HG03354 (cell line): Measurements from ENCODE around the gene AGPAT1.
"Not testable (repeated sequence)": the region's sequence is repeated elsewhere in the genome, so short reads cannot be mapped to it uniquely, and the experiment has no call there.

ENCODE experiments used
- ATAC-seq: cut with Tn5 transposase; IDR thresholded peaks from one replicate; pipeline ENCODE4 v1.9.1; 2021; ENCODE audit warnings: mild to moderate bottlenecking; ENCODE audit not compliant: unreplicated experiment, poor library complexity, severe bottlenecking

AGPAT1 gene

DNA sequence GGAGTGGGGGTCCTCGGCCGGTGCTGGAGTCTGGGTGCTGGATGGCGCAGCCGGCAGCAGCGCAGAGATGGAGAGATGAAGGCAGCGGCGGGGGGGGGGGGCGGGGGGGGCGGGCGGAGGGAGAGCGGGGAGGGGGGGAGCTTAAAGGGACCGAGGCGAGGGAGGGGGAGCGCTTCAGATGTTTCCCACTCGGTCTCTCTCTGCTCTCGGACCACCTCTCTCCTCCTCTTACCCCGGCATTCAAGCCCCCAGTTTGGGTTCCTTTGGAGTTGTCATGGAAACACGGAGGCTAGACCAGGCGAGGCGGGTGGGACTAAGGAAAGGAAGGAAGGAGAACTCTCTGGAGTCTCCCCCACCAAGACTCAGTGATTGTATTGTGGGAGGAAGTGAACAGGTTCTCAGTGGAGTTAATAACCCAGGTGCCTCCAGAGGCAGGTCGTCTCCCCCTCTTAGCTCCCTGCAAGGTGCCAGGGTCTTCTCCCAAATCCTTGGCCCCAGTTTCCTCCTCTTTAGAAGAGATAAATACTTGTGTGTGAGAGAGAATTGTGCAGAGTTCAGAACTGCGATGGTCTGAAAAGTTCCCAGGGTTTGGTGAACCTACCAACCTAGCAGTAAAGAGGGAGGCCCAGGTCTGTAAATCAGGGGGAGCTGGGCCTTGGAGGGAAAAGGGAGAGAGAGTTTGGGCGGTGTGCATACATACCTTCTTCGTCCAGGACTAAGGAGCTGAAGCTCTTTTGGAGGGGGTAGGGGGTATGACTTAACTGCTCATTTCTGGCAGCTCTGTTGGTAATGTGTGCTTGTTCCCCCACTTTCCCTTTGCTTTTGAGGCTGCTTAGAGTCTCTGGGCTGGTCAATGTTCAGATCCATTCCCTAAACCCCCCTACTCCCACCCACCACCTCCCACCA, 23.8 kb downstream of the AGPAT1 start, which contains the start of gene PRRT1:
PRRT1 (minus strand) TSS at position 77 of the 906 bp plus-strand sequence. CDS start 112 bp downstream, outside the sequence.
- ATAC-seq, result no peak

- ATAC-seq, result no peak
Measured at GRCh38 chr6:32151181-32151862, 24.6 kb downstream of the AGPAT1 start.

DNA sequence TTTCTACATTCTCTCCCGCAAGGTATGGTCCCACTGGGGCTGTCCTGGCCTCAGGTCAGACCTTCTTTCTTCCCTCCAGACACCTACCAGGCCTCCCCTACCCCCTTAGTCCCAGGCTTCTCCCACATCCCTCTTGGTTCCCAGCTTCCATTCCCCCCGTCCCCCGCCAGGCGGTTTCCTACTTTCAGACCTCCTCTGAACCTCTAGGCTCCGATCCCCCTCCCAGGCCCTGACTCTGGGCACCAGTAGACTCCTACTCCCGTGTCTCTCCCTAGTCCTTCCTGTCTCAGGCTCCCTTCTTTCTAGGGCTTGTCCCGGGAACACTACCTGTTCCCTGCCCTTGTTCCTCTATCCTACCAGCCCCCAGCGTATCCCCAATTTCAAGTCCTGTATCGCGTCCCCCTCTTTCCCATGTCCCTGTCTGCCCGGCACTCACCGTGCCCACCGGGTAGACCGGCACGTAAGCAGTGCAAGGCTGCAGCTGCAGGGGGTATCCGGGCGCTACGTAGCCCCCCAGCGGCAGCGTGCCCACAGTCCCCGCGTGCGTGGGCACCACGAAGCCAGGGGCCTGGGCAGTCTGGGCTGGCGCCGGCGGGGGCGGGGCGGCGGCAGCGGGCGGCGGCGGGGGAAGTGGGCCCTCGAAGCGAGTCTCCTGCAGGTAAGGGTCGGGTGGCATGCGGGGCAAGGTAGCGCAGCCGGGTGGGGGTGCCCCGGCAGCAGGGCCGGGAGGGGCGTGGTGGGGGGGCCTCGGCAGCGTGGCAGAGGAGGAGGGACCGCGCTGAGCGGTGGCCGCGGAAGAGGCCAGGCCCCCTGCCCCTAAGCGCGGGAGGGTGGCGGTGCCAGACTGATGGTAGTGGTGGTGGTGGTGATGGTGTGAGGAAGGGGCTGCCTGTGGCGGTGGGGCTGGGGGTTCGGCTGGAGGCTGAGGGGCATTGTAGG, 25.7 kb downstream of the AGPAT1 start:
- no peak for ATAC-seq

GRCh38 chr6:32149092-32149755, 26.7 kb downstream of the AGPAT1 start:
- ATAC-seq, result no peak

DNA sequence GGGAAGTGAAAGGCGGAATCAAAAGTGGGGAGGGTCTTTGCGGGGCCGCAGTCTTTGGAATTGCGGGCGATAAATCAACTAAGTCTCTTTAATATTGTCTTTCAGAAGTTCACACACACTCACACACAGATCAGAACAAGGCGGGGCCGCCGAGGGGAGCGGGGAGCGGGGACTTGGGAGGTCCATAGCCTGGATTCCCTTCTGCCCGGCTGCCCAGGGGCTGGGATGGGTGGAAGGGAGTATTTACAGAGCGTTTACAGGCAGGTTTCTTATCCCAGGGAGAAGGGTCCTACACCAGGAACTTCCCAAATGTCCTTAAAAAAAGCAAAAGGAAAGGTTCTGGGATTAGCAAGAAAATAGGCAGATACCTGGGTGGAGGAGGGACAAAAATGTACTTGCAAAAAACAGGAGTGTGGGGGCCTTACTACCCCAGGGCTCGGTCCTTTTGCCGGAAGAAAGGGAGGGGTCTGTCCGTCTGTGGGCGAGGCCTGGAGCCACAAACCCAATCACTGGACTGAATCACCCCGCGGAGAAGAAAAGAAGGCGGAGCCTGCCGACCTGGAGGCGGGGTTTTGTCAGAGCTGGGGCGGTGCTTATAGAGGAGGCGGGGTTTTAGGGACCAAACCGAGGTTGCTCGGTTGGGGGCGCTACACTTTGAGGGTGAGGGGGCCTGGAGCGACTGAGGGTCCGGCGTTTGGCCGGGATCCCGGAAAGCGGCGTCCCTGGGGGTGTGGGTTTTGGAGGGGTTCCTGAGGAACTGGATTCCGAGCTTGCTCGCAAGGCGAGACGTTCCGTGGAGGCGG, 27.4 kb downstream of the AGPAT1 start:
- ATAC-seq, result no peak

GRCh38 chr6:32147401-32148132, 28.3 kb downstream of the AGPAT1 start:
- ATAC-seq, result no peak

GRCh38 chr6:32146687-32147086, 29.2 kb downstream of the AGPAT1 start:
- no peak for ATAC-seq

DNA sequence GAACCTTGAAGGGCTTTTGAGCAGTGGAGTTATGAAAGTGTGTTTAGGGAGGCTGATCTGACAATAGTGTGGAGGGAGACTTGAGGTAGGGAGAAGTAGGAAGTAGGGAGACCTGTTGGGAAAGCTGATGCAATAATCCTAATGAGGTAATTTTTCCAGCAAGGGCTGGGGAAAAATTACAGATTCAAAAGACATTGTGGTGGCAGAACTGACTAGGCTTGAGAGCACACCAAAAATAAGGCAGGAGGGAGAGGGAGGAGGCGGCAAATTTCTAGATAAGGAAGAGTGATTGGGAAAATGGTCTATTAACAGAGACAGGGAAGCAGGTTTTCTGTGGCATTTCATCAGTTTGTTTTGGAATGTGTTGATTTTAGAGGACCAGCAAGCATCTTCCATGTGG, 29.6 kb downstream of the AGPAT1 start:
- no peak for ATAC-seq

DNA sequence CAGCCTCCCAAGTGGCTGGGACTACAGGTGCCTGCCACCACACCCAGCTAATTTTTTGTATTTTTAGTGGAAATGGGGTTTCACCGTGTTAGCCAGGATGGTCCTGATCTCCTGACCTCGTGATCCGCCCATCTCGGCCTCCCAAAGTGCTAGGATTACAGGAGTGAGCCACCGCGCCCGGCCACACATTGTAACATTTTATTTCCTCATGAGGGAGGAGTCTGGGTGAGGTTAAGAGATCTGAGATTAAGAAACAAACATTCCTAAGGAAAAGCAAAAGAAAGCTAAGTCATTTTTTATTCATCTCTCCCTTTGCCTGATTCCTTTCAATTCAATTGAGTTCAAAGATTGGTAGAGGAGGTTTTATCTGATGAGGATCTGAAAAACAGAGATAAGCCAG, 31.6 kb downstream of the AGPAT1 start:
- not testable (repeated sequence) for ATAC-seq

DNA sequence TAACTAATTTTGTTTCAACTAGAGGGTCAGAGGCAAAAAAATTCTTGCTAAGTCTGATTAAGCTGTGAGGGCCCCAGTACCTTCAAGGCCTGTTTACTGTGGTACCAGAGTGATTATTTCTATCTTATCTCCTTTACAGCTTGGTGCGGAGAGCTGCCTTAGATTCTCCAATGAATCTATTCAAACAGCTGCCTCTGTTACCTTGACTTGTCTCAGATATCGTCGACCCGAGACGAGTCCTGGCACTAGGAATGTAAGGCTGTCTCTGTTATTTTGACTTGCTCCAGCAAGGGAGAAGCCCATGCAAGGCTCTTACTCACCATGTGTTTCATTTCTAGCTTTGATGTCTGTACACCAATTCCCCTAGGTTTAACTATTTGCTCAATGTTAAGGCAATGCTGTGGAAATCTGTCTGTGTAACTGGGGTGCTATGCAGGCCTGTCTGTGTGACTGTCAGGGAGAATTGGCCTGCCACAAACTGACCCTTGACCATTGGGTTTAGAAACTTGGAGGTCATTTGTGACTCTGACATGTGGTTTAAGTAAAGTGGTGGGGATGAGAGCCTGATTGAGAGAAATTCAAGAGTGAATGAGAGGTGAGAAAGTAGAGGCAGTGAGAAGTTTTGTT, 35.4 kb downstream of the AGPAT1 start:
- no peak for ATAC-seq

DNA sequence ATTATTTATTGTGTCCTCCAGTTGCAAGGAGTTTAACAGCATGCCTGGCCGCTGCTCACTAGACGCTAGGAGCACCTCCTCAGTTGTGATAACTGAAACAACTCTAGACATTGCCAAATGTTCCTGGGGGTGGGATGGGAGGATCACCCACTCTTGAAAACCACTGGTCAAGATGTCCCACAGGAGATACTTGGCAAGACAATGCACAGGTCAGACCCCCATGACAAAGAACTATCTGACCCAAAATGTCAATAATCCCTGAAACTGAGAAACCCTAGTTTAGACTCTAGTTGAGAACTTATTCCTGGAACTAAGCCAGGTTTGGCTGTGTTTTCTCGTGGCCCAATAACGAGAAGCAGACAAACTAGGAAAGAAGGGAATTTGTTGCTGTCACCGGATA, 36.3 kb downstream of the AGPAT1 start:
- ATAC-seq, result no peak

DNA sequence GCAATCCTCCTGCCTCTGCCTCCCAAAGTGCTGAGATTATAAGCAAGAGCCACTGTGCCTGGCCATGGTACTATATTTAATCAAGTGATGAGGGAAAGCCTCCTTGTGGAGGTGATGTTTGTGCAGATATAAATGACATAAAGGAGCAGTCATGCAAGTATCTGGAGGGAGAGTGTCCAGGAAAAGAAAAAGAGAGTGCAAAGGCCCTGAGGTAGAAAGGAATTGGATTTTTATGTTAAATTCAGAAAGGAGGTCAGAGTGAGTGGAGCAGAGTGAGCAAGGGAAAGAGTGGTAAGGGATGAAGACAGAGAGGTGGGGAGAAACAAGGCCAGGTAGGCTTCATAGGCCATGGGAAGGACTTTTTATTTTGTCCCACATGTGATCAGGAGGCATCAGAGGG, 38.4 kb downstream of the AGPAT1 start:
- ATAC-seq, result no peak

GRCh38 chr6:32133786-32134185, 42.1 kb downstream of the AGPAT1 start:
- ATAC-seq, result no peak

DNA sequence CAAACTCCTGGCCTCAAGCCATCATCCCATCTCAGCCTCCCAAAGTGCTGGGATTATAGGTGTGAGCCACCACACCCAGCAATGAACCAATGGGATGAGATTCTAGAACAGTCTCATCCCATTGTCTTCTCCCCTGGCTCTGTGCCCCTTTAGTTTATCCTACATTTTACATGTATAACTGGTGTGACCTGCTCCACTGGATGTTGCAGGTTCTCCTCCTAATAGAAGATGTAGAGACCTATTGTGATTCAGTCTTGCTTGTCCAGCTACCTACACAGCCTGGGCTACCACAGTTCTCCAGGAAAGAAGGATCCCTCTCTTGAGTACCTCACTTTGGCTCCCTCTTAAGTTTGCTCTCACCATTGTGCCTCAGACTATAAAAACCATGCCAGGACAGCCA, 43.8 kb downstream of the AGPAT1 start:
- no peak for ATAC-seq

DNA sequence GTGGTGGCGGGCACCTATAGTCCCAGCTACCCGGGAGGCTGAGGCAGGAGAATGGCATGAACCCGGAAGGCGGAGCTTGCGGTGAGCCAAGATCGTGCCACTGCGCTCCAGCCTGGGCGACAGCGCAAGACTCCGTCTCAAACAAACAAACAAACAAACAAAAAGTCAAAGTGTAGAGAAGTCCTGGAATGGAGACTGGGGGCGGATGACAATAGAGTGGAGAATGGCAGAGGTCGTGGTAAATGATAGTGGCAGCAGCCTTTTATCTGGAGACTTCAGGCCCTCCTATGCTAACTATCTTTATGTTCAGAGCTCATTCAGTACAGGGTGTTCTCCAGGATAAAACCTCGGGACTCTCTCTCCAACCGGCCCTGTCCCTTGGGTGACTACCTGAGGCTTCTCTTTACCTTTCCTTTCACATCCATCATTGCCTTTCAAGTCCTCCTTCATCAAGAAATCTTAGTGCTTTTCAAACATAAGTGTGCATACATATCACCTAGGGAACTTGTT, 44.4 kb downstream of the AGPAT1 start:
- ATAC-seq, result no peak

GRCh38 chr6:32129297-32130088, 46.4 kb downstream of the AGPAT1 start:
- ATAC-seq, result no peak
